HepG2 (cell line): Measurements from ENCODE around the gene LUC7L. TPM values are rescaled to one million over a fixed set of nuclear protein-coding genes. Genes with fewer than 3 reads are reported as not detected.

Source experiments
- ATAC-seq: fragments of 200-7000 bp; cut with Tn5 transposase; 3 replicates; pipeline ENCODE4 v1.9.1; 2020; ENCODE audit warnings: mild to moderate bottlenecking, moderate library complexity
- BruUV-seq: library from RNA; stranded (reverse); fragments of 400-500 nt; replicated peaks from 2 replicates; lab custom pipeline; 2021; lab: Mats Ljungman, UMichigan
- CTCF ChIA-PET: fragments of 300-600 bp; formaldehyde crosslinking; extraction: SDS; loops from one replicate; lab custom pipeline; 2021; ENCODE audit warnings: low total read pairs, inconsistent platforms, low intra/inter-chr PET ratio; lab: Yijun Ruan, JAX
- POLR2A ChIA-PET: fragments of 350-600 bp; sonication (Branson Sonifier 250); formaldehyde crosslinking; loops from one replicate; lab custom pipeline; 2020; ENCODE audit warnings: antibody characterized with exemption, inconsistent platforms; lab: Yijun Ruan, JAX
- DNase-seq: peaks from one replicate; pipeline ENCODE4 v3.0.0-alpha.2; 2015; ENCODE audit warnings: low spot score
- FAIRE-seq: peaks from 3 replicates; lab custom pipeline; 2011; peaks lifted over from hg19 to GRCh38; lab: Jason Lieb, UNC
- H2AFZ ChIP-seq: one replicate; pipeline ENCODE4 v1.6.1; 2011; ENCODE audit warnings: low read length, inconsistent platforms
- H3K27ac ChIP-seq: fragments of 300-600 bp; 3 replicates; pipeline ENCODE4 v1.8.0; 2011; ENCODE audit warnings: mixed run types, mild to moderate bottlenecking, mixed read lengths, low read length, inconsistent platforms; ENCODE audit not compliant: insufficient read depth; ENCODE audit errors: extremely low read length
- H3K27me3 ChIP-seq, 2 experiments: fragments of 200-600 bp in 1 of 2; 2 replicates in 1 of 2; 3 replicates in 1 of 2; pipeline versions ENCODE4 v1.6.0 to v1.8.0; 2011; ENCODE audit warnings: low read length in 2 of 2, mild to moderate bottlenecking in 2 of 2, moderate library complexity in 2 of 2, inconsistent platforms in 1 of 2; ENCODE audit not compliant: insufficient read depth in 2 of 2, control insufficient read depth in 1 of 2
- H3K36me3 ChIP-seq, 2 experiments: fragments of 200-600 bp in 1 of 2; replicated peaks in 1 of 2; 2 replicates in 1 of 2; 3 replicates in 1 of 2; pipeline versions ENCODE4 v1.5.1 to v1.8.0; 2011; ENCODE audit warnings: low read length in 2 of 2, inconsistent platforms in 1 of 2; ENCODE audit not compliant: insufficient read depth in 2 of 2, control insufficient read depth in 1 of 2
- H3K4me1 ChIP-seq: 2 replicates; pipeline ENCODE4 v1.5.1; 2012; ENCODE audit warnings: low read length, inconsistent platforms; ENCODE audit not compliant: insufficient read depth
- H3K4me2 ChIP-seq: 2 replicates; pipeline ENCODE4 v1.6.0; 2011; ENCODE audit warnings: low read depth, low read length, inconsistent platforms
- H3K4me3 ChIP-seq, 3 experiments: fragments of 200-600 bp in 1 of 3; sonication (generic), shearing (Covaris generic) in 1 of 3; replicated peaks in 1 of 3; 2 replicates each; pipeline ENCODE4 v1.5.1; 2011 to 2016; ENCODE audit warnings: low read length in 3 of 3, inconsistent platforms in 2 of 3, low read depth in 2 of 3, mild to moderate bottlenecking in 2 of 3, control low read depth in 1 of 3, mixed read lengths in 1 of 3; ENCODE audit not compliant: insufficient read depth in 1 of 3
- H3K79me2 ChIP-seq: one replicate; pipeline ENCODE4 v1.6.1; 2011; ENCODE audit warnings: low read length, inconsistent platforms; ENCODE audit not compliant: insufficient read depth
- H3K9ac ChIP-seq: 2 replicates; pipeline ENCODE4 v1.6.0; 2011; ENCODE audit warnings: mild to moderate bottlenecking, low read depth, low read length, inconsistent platforms; ENCODE audit not compliant: insufficient read depth
- H3K9me3 ChIP-seq: 2 replicates; pipeline ENCODE4 v1.5.1; 2012; ENCODE audit warnings: mild to moderate bottlenecking, low read length
- H4K20me1 ChIP-seq: 2 replicates; pipeline ENCODE4 v1.6.0; 2011; ENCODE audit warnings: inconsistent platforms, mild to moderate bottlenecking, low read length, moderate library complexity; ENCODE audit not compliant: insufficient read depth
- BATF2 ChIP-seq: sonication (generic); formaldehyde crosslinking; IDR thresholded peaks from 2 replicates; pipeline ENCODE4 v1.8.0; 2022; ENCODE audit warnings: mild to moderate bottlenecking, missing genetic modification reagents, moderate library complexity
- KLF11 ChIP-seq: IDR thresholded peaks from 2 replicates; pipeline ENCODE4 v1.6.1; 2016; ENCODE audit warnings: missing compliant biosample characterization
- MAX ChIP-seq: IDR thresholded peaks from 2 replicates; pipeline ENCODE4 v1.6.1; 2012; ENCODE audit warnings: inconsistent platforms
- MTA3 ChIP-seq: sonication (generic); formaldehyde crosslinking; IDR thresholded peaks from 2 replicates; pipeline ENCODE4 v1.4.0; 2020; ENCODE audit warnings: missing genetic modification reagents
- PHF5A ChIP-seq: IDR thresholded peaks from one replicate; pipeline ENCODE4 v1.6.1; 2018; ENCODE audit warnings: low read depth, missing genetic modification reagents; ENCODE audit not compliant: unreplicated experiment
- PLRG1 ChIP-seq: fragments of 450-650 bp; conservative IDR thresholded peaks from 2 replicates; pipeline ENCODE4 v1.6.1; 2016
- PTBP1 ChIP-seq: fragments of 200-400 bp; formaldehyde crosslinking; IDR thresholded peaks from 2 replicates; pipeline ENCODE4 v1.6.1; 2018; ENCODE audit warnings: low read length, low read depth; ENCODE audit not compliant: poor library complexity, severe bottlenecking
- REXO4 ChIP-seq: sonication (generic); formaldehyde crosslinking; IDR thresholded peaks from 2 replicates; pipeline ENCODE4 v1.8.0; 2022; ENCODE audit warnings: missing genetic modification reagents, mild to moderate bottlenecking, borderline replicate concordance
- SALL1 ChIP-seq: sonication (generic); formaldehyde crosslinking; IDR thresholded peaks from 2 replicates; pipeline ENCODE4 v1.8.0; 2022; ENCODE audit warnings: mild to moderate bottlenecking, missing genetic modification reagents
- SCMH1 ChIP-seq: sonication (generic); formaldehyde crosslinking; IDR thresholded peaks from 2 replicates; pipeline ENCODE4 v1.9.0; 2021; ENCODE audit warnings: missing genetic modification reagents, mild to moderate bottlenecking, borderline replicate concordance
- SIN3A ChIP-seq: IDR thresholded peaks from 2 replicates; pipeline ENCODE4 v1.6.1; 2011; ENCODE audit warnings: low read depth, mild to moderate bottlenecking, control low read depth, low read length, borderline replicate concordance
- TCF7L2 ChIP-seq: IDR thresholded peaks from 2 replicates; pipeline ENCODE4 v1.6.1; 2011; ENCODE audit warnings: mild to moderate bottlenecking, low read depth, low read length, moderate library complexity
- ZBTB26 ChIP-seq: IDR thresholded peaks from 2 replicates; pipeline ENCODE4 v1.6.1; 2016; ENCODE audit warnings: missing compliant biosample characterization, missing genetic modification reagents, borderline replicate concordance
- ZBTB39 ChIP-seq: sonication (generic); formaldehyde crosslinking; IDR thresholded peaks from 2 replicates; pipeline ENCODE4 v1.5.0; 2020; ENCODE audit warnings: missing genetic modification reagents
- ZNF12 ChIP-seq: sonication (generic); formaldehyde crosslinking; IDR thresholded peaks from 2 replicates; pipeline ENCODE4 v1.5.0; 2020; ENCODE audit warnings: missing genetic modification reagents
- ZNF296 ChIP-seq: sonication (generic); formaldehyde crosslinking; conservative IDR thresholded peaks from 2 replicates; pipeline ENCODE4 v1.5.0; 2020; ENCODE audit warnings: mild to moderate bottlenecking, missing genetic modification reagents
- ZNF547 ChIP-seq: sonication (generic); formaldehyde crosslinking; IDR thresholded peaks from 2 replicates; pipeline ENCODE4 v1.5.1; 2020; ENCODE audit warnings: mild to moderate bottlenecking, missing genetic modification reagents
- ZNF629 ChIP-seq: sonication (generic); formaldehyde crosslinking; conservative IDR thresholded peaks from 2 replicates; pipeline ENCODE4 v1.5.0; 2020; ENCODE audit warnings: missing genetic modification reagents
- ZNF672 ChIP-seq: sonication (generic); formaldehyde crosslinking; IDR thresholded peaks from 2 replicates; pipeline ENCODE4 v1.8.1; 2022; ENCODE audit warnings: missing genetic modification reagents
- WGBS: methylation state at CpG from one replicate; pipeline ENCODE4 v1.1.6; 2017; ENCODE audit warnings: low lambda C conversion rate; 5-methylcytosine and 5-hydroxymethylcytosine counted together
- in situ Hi-C: cut with HindIII; loops from 2 replicates; pipeline ENCODE4 v1.10.0; 2017; ENCODE audit warnings: low pct_unique_long_range_greater_than_20kb; ENCODE audit not compliant: extremely low pct_ligation_motif_present
- intact Hi-C: fragments of 100-400 bp; cut with micrococcal nuclease; formaldehyde crosslinking; loops from one replicate; pipeline ENCODE4 v1.10.0; 2022; ENCODE audit not compliant: unreplicated experiment
- polyA plus RNA-seq, 8 experiments: library from polyadenylated mRNA; depleted of rRNA in 3 of 8; stranded (reverse) in 7 of 8; unstranded in 1 of 8; fragments of >200 nt; fragmentation: Illumina TruSeq in 4 of 8; extraction: Trizol in 4 of 8; gene quantifications; 2 replicates each; pipeline versions ENCODE4 v1.2.1 to v1.2.3, GENCODE V29; 2011 to 2016; ENCODE audit warnings: low read depth in 4 of 8, missing spikeins in 1 of 8, mixed read lengths in 1 of 8; ENCODE audit not compliant: insufficient read depth in 1 of 8
- total RNA-seq, 5 experiments: library from RNA; depleted of rRNA; stranded (reverse); fragments of >200 nt; fragmentation: Illumina TruSeq; extraction: Trizol; gene quantifications; 2 replicates each; pipeline ENCODE4 v1.2.3, GENCODE V29; 2016; ENCODE audit warnings: low read depth in 1 of 5

Gene LUC7L
- total and polyA plus RNA-seq, 2 of the 13 experiments (the other 11 are each of a cell fraction or from before 2014, with no cell fraction given) = 48.7 to 56.9 TPM

- H3K4me3 ChIP-seq = peak overlapping the region; percentile 35 to 73 (median 49); a peak in 5 of 6 replicates
- H4K20me1 ChIP-seq = 0 out of 2 replicates have a peak, but pooled peaks cover 4% of the 10 kb centered on the region
- H2AFZ ChIP-seq = no peak overlapping the region
- H3K79me2 ChIP-seq = no peaks in the 10 kb centered on the region
- no TSS peak for BruUV-seq
- peaks cover 23% of the 10 kb centered on the region for H3K4me1 ChIP-seq
- peak; percentile 76 for DNase-seq
- WGBS = 5% methylated on average over 13 of the region's 89 CpGs
- H3K9ac ChIP-seq = peak overlapping the region; percentile 43; the same call in 1 of the 2 replicates
- ChIA-PET POLR2A (interaction anchor here (0.6 to 1.7 kb wide), 5 partner anchors 42 to 136 kb away, joined by 3 to 7 read pairs (median 4); partner anchors contain the start of gene NPRL3), CTCF (interaction anchor here (0.9 to 3.2 kb wide), 3 partner anchors 63 to 115 kb away, joined by 6 to 23 read pairs (median 17); no protein-coding TSS in a partner anchor)
- ATAC-seq = peak; percentile 83
- no peaks in the 10 kb centered on the region for H3K9me3 ChIP-seq
- in situ Hi-C loops (loop anchor here (5.0 kb wide), 1 partner anchor 74 kb away; no protein-coding TSS in a partner anchor), intact Hi-C loops (loop anchor here (1.0 to 2.0 kb wide), 2 partner anchors 44 to 116 kb away; no protein-coding TSS in a partner anchor)
- FAIRE-seq = no peak
- peak overlapping the region; percentile 43 for H3K27ac ChIP-seq
- no peaks in the 10 kb centered on the region for H3K36me3 ChIP-seq
- H3K27me3 ChIP-seq = peaks cover 0 to 11% of the 10 kb centered on the region in 2 experiments; a peak in 3 of 5 replicates
- H3K4me2 ChIP-seq = peak overlapping the region; percentile 82
- TF ChIP-seq ZBTB26 (CRISPR knock-in tag) (peak; percentile 85), MAX (peak; percentile 100), BATF2 (CRISPR knock-in tag) (peak; percentile 100), ZNF672 (peak; percentile 96), ZNF629 (CRISPR knock-in tag) (peak; percentile 60), TCF7L2 (no peak), ZNF12 (CRISPR knock-in tag) (peak; percentile 82), REXO4 (CRISPR knock-in tag) (peak; percentile 97), ZNF547 (CRISPR knock-in tag) (peak; percentile 100), ZNF296 (no peak; the same call in 1 of the 2 replicates), ZBTB39 (CRISPR knock-in tag) (peak; percentile 96), PHF5A (no peak), SALL1 (CRISPR knock-in tag) (peak; percentile 99), PLRG1 (no peak), SCMH1 (CRISPR knock-in tag) (no peak), KLF11 (CRISPR knock-in tag) (peak; percentile 78; the same call in 1 of the 2 replicates), PTBP1 (no peak), MTA3 (CRISPR knock-in tag) (no peak), SIN3A (peak; percentile 61; the same call in 1 of the 2 replicates)
Observed at GRCh38 chr16:180681-181564, 48.3 kb downstream of the LUC7L start.
